GM12873 (cell line): Measurements from ENCODE around the gene FBRSL1.

ENCODE experiments used
- CTCF ChIP-seq: IDR thresholded peaks from 2 replicates; pipeline ENCODE4 v1.5.1; 2012; ENCODE audit warnings: low read depth, mild to moderate bottlenecking, moderate library complexity, low read length, control low read depth; ENCODE audit not compliant: insufficient read depth; ENCODE audit errors: missing control alignments

FBRSL1 gene

GRCh38 chr12:132521712-132522292, 31.9 kb downstream of the FBRSL1 start:
- no peak for TF ChIP-seq CTCF

- TF ChIP-seq CTCF = no peak
These were observed 32.8 kb downstream of the FBRSL1 start for GRCh38 chr12:132522592-132523380.

- TF ChIP-seq CTCF = peak; percentile 92
These were observed 33.8 kb downstream of the FBRSL1 start for GRCh38 chr12:132523576-132524331.

- TF ChIP-seq CTCF = no peak
These were observed 34.5 kb downstream of the FBRSL1 start for GRCh38 chr12:132524405-132524804.

GRCh38 chr12:132525011-132525832, 35.3 kb downstream of the FBRSL1 start:
- TF ChIP-seq CTCF = no peak

GRCh38 chr12:132525833-132526455, 36.0 kb downstream of the FBRSL1 start:
- TF ChIP-seq CTCF = no peak
